A549 (cell line): Measurements from ENCODE around the gene FAM120A. TPM values are rescaled to one million over a fixed set of nuclear protein-coding genes. Genes with fewer than 3 reads are reported as not detected.

Experiments used
- ATAC-seq, 2 experiments: fragments of 200-7000 bp in 1 of 2; fragments of >200 bp in 1 of 2; cut with Nextera tagmentation in 1 of 2; cut with Tn5 transposase in 1 of 2; 3 replicates each; pipeline versions ENCODE4 v1.8.0 to v1.9.1; 2018 to 2020; ENCODE audit warnings: mild to moderate bottlenecking in 1 of 2, moderate library complexity in 1 of 2
- CTCF ChIA-PET: fragments of 300-600 bp; sonication (Branson Sonifier 250); formaldehyde crosslinking; extraction: SDS; loops from one replicate; lab custom pipeline; 2021; ENCODE audit warnings: antibody characterized with exemption, inconsistent platforms; lab: Yijun Ruan, JAX
- POLR2A ChIA-PET: fragments of 350-600 bp; formaldehyde crosslinking; extraction: SDS; loops from one replicate; lab custom pipeline; 2021; ENCODE audit warnings: antibody characterized with exemption, inconsistent platforms; lab: Yijun Ruan, JAX
- DNase-seq, 2 experiments: peaks; one replicate each; pipeline versions ENCODE4 v3.0.0 to v3.0.0-alpha.2; 2011 to 2016; ENCODE audit warnings: low read depth in 1 of 2, low spot score in 1 of 2
- FAIRE-seq: peaks from 2 replicates; lab custom pipeline; 2011; peaks lifted over from hg19 to GRCh38; lab: Jason Lieb, UNC
- H3K27ac ChIP-seq, 2 experiments: fragments of >200 bp; sonication (Bioruptor Twin); formaldehyde crosslinking; 3 replicates each; pipeline ENCODE4 v1.5.1; 2016 to 2017
- H3K4me1 ChIP-seq: fragments of >200 bp; sonication (Bioruptor Twin); formaldehyde crosslinking; 3 replicates; pipeline ENCODE4 v1.6.1; 2016
- H3K4me2 ChIP-seq: fragments of >200 bp; sonication (Bioruptor Twin); formaldehyde crosslinking; 3 replicates; pipeline ENCODE4 v1.6.1; 2016
- H3K4me3 ChIP-seq: fragments of >200 bp; sonication (Bioruptor Twin); formaldehyde crosslinking; 3 replicates; pipeline ENCODE4 v1.5.1; 2016
- H3K9me3 ChIP-seq: fragments of >200 bp; sonication (Bioruptor Twin); formaldehyde crosslinking; 3 replicates; pipeline ENCODE4 v1.6.1; 2016
- CBX2 ChIP-seq: fragments of 200-600 bp; sonication (generic); IDR thresholded peaks from 2 replicates; pipeline ENCODE4 v1.6.1; 2016; ENCODE audit warnings: low read depth, mild to moderate bottlenecking, borderline replicate concordance
- E2F6 ChIP-seq: IDR thresholded peaks from 2 replicates; pipeline ENCODE4 v1.6.1; 2012; ENCODE audit warnings: low read depth, borderline replicate concordance
- GATA3 ChIP-seq: IDR thresholded peaks from 2 replicates; pipeline ENCODE4 v1.6.1; 2012; ENCODE audit warnings: borderline replicate concordance
- JUNB ChIP-seq: fragments of >200 bp; sonication (Bioruptor Twin); formaldehyde crosslinking; IDR thresholded peaks from 2 replicates; pipeline ENCODE4 v1.6.1; 2016
- NR3C1 ChIP-seq: fragments of >200 bp; sonication (Bioruptor Twin); formaldehyde crosslinking; IDR thresholded peaks from 3 replicates; pipeline ENCODE4 v1.6.1; 2017
- RAD21 ChIP-seq, 2 experiments: fragments of >200 bp in 1 of 2; sonication (Bioruptor Twin) in 1 of 2; formaldehyde crosslinking in 1 of 2; IDR thresholded peaks in 1 of 2; conservative IDR thresholded peaks in 1 of 2; 2 replicates in 1 of 2; 3 replicates in 1 of 2; pipeline ENCODE4 v1.6.1; 2012 to 2018; ENCODE audit warnings: inconsistent platforms in 1 of 2
- REST ChIP-seq: fragments of 200-600 bp; sonication (generic); IDR thresholded peaks from 2 replicates; pipeline ENCODE4 v1.6.1; 2016; ENCODE audit warnings: antibody characterized with exemption, mild to moderate bottlenecking, moderate library complexity
- SREBF2 ChIP-seq: fragments of 450-650 bp; IDR thresholded peaks from 2 replicates; pipeline ENCODE4 v1.6.1; 2014; ENCODE audit warnings: mild to moderate bottlenecking, moderate library complexity
- USF2 ChIP-seq: fragments of 450-650 bp; IDR thresholded peaks from 2 replicates; pipeline ENCODE4 v1.6.1; 2014; ENCODE audit warnings: antibody characterized with exemption
- WGBS: methylation state at CpG from one replicate; pipeline ENCODE4 v1.1.6; 2017; ENCODE audit errors: missing lambda C conversion rate; 5-methylcytosine and 5-hydroxymethylcytosine counted together
- polyA plus RNA-seq, 4 experiments: library from polyadenylated mRNA; depleted of rRNA in 3 of 4; stranded (reverse); fragments of >200 nt; fragmentation: RNase III in 1 of 4; extraction: RNeasy Plus Mini Kit Qiagen cat#74134 plus additional on column Dnase treatment in 1 of 4; gene quantifications; 2 replicates in 3 of 4; 3 replicates in 1 of 4; pipeline ENCODE4 v1.2.3, GENCODE V29; 2011 to 2017
- TF ChIP-seq, protein P1 (sequence below): fragments of 250-450 bp; sonication (Bioruptor Pico); IDR thresholded peaks from 2 replicates; pipeline ENCODE4 v1.5.0; 2021; ENCODE audit warnings: mild to moderate bottlenecking, moderate library complexity, borderline replicate concordance
- TF ChIP-seq, protein P2 (sequence below): fragments of 150-350 bp; IDR thresholded peaks from 2 replicates; pipeline ENCODE4 v1.6.1; 2014; ENCODE audit warnings: low read depth, mild to moderate bottlenecking, low read length
- TF ChIP-seq, protein P3 (sequence below): fragments of >200 bp; sonication (Bioruptor Twin); formaldehyde crosslinking; IDR thresholded peaks from 3 replicates; pipeline ENCODE4 v1.6.1; 2016
- TF ChIP-seq, protein P4 (sequence below): fragments of >200 bp; sonication (Bioruptor Twin); formaldehyde crosslinking; IDR thresholded peaks from 3 replicates; pipeline ENCODE4 v1.5.1; 2016

FAM120A gene
- polyA plus RNA-seq, 2 of the 4 experiments (the other 2 are of a cell fraction): 86.3 to 111 TPM

GRCh38 chr9:93419023-93419422 is 32.5 kb upstream of the FAM120A start (continued):
- TF ChIP-seq REST (no peak), NR3C1 (no peak), CBX2 (no peak), GATA3 (no peak), SREBF2 (no peak)
- TF ChIP-seq, protein P1, sequence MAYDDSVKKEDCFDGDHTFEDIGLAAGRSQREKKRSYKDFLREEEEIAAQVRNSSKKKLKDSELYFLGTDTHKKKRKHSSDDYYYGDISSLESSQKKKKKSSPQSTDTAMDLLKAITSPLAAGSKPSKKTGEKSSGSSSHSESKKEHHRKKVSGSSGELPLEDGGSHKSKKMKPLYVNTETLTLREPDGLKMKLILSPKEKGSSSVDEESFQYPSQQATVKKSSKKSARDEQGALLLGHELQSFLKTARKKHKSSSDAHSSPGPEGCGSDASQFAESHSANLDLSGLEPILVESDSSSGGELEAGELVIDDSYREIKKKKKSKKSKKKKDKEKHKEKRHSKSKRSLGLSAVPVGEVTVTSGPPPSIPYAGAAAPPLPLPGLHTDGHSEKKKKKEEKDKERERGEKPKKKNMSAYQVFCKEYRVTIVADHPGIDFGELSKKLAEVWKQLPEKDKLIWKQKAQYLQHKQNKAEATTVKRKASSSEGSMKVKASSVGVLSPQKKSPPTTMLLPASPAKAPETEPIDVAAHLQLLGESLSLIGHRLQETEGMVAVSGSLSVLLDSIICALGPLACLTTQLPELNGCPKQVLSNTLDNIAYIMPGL (CRISPR knock-in tag): no peak
- TF ChIP-seq, protein P2, sequence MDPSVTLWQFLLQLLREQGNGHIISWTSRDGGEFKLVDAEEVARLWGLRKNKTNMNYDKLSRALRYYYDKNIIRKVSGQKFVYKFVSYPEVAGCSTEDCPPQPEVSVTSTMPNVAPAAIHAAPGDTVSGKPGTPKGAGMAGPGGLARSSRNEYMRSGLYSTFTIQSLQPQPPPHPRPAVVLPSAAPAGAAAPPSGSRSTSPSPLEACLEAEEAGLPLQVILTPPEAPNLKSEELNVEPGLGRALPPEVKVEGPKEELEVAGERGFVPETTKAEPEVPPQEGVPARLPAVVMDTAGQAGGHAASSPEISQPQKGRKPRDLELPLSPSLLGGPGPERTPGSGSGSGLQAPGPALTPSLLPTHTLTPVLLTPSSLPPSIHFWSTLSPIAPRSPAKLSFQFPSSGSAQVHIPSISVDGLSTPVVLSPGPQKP: no peak
- TF ChIP-seq, protein P3, sequence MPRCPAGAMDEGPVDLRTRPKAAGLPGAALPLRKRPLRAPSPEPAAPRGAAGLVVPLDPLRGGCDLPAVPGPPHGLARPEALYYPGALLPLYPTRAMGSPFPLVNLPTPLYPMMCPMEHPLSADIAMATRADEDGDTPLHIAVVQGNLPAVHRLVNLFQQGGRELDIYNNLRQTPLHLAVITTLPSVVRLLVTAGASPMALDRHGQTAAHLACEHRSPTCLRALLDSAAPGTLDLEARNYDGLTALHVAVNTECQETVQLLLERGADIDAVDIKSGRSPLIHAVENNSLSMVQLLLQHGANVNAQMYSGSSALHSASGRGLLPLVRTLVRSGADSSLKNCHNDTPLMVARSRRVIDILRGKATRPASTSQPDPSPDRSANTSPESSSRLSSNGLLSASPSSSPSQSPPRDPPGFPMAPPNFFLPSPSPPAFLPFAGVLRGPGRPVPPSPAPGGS: no peak

DNA sequence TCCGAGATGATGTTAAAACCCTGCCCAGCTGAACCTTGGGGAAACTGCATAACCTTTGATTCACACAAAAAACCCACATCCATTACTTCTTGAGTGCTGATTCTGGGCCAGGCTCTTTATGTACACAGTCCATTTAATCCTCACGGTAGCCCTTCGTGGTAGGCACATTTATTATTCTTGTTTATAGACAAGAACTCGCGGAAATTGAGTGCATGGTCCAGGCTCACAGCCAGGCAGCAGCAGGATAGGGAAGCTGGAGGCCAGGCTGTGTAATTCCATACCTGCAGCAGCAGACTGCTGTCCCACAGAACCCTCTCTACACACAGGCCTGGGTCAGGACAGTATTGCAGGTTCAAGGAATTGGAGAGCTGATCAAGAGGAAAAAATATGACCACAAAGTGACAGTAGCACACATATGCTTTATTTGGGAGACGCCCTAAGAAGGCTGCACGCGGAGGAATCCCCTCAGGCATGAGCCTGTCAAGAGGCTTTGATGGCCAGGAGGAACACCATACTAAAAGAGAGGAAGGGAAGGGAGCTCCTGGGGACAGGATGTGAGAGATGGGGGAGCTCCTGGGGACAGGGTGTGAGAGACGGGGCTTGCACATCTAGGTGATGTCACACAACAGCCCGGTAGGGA is 28.4 kb upstream of the FAM120A start:
- no peaks in the 10 kb centered on the region for H3K4me1 ChIP-seq
- POLR2A ChIA-PET: no interaction called here
- TF ChIP-seq E2F6 (no peak), USF2 (no peak), NR3C1 (no peak)
- CTCF ChIA-PET: no interaction called here
- 53% methylated on average over 10 of the region's 10 CpGs for WGBS
- peaks cover 28% of the 10 kb centered on the region for H3K9me3 ChIP-seq
- no peak overlapping the region for H3K4me3 ChIP-seq
- DNase-seq: no peak
- no peak overlapping the region for H3K4me2 ChIP-seq
- no peak for ATAC-seq
- H3K27ac ChIP-seq: no peak overlapping the region
- FAIRE-seq: no peak

- ChIA-PET POLR2A (no interaction called here), CTCF (interaction anchor here (1.2 to 1.5 kb wide), 2 partner anchors 21 to 138 kb away, joined by 4 to 5 read pairs; no protein-coding TSS in a partner anchor)
- H3K4me2 ChIP-seq: no peak overlapping the region
- peak in 1 of 2 experiments; percentile 44; a peak in 2 of 6 replicates for ATAC-seq
- no peak overlapping the region for H3K4me3 ChIP-seq
- peaks cover 9% of the 10 kb centered on the region; the same call in 2 of the 3 replicates for H3K9me3 ChIP-seq
- WGBS: 85% methylated on average over 5 of the region's 5 CpGs
- H3K27ac ChIP-seq: no peak overlapping the region
- no peak for FAIRE-seq
- DNase-seq: no peak
- H3K4me1 ChIP-seq: no peaks in the 10 kb centered on the region
- peak in 1 of 2 experiments; percentile 36; a peak in 2 of 5 replicates for TF ChIP-seq RAD21 (conservative IDR thresholded peaks at IDR 0.05 in 1 of 2, IDR thresholded peaks at IDR 0.05 in 1 of 2)
- TF ChIP-seq E2F6: no peak
- TF ChIP-seq JUNB: no peak
- TF ChIP-seq NR3C1: no peak
- TF ChIP-seq, protein P4, sequence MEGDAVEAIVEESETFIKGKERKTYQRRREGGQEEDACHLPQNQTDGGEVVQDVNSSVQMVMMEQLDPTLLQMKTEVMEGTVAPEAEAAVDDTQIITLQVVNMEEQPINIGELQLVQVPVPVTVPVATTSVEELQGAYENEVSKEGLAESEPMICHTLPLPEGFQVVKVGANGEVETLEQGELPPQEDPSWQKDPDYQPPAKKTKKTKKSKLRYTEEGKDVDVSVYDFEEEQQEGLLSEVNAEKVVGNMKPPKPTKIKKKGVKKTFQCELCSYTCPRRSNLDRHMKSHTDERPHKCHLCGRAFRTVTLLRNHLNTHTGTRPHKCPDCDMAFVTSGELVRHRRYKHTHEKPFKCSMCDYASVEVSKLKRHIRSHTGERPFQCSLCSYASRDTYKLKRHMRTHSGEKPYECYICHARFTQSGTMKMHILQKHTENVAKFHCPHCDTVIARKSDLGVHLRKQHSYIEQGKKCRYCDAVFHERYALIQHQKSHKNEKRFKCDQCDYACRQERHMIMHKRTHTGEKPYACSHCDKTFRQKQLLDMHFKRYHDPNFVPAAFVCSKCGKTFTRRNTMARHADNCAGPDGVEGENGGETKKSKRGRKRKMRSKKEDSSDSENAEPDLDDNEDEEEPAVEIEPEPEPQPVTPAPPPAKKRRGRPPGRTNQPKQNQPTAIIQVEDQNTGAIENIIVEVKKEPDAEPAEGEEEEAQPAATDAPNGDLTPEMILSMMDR: peak; percentile 8; the same call in 1 of the 3 replicates
These were observed 23.7 kb upstream of the FAM120A start for GRCh38 chr9:93427655-93428379.
